ENCODE data around the gene PTPRN2. TPM values are rescaled to one million over a fixed set of nuclear protein-coding genes. Genes with fewer than 3 reads are reported as not detected.
A peak's percentile ranks its signal among the peaks of the same experiment; 100 is the strongest.

Gene PTPRN2
- total and polyA plus RNA-seq, 8 donors: 4.9 to 136 (median 46.8) TPM

DNA sequence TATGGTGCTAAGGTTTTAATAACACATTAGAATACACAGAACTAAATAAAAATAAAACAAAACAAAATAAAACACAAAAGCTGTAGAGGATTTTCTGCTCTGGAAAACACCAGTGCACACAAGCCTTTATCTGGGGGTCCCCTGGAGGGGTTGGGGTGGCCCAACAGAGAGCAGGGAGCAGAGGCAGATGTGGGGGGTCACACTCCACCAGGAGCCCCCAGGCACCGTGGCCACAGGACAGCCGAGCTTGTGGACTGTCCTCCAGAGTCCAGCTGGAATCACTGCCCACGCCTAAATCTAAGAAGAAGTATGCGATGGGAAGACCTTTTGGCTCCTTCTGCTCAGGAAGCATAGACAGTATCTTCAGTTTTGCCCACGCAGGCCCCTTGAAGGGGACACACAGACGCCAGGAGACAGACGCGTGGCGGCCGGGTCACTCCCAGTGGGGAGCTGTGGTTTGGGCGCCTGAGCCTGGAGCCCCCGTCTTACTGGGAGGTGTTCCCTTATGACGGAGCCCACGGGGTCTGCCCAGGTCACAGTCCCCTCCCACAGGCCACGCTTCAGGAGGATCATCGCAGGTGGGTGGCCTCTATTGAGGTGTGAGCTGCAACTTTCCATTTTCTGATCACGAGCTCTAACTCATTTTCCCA, 595.0 kb downstream of the PTPRN2 start:
- TF ChIP-seq POLR2A (IDR thresholded peaks at IDR 0.05): no peak
- TF ChIP-seq, protein P1, sequence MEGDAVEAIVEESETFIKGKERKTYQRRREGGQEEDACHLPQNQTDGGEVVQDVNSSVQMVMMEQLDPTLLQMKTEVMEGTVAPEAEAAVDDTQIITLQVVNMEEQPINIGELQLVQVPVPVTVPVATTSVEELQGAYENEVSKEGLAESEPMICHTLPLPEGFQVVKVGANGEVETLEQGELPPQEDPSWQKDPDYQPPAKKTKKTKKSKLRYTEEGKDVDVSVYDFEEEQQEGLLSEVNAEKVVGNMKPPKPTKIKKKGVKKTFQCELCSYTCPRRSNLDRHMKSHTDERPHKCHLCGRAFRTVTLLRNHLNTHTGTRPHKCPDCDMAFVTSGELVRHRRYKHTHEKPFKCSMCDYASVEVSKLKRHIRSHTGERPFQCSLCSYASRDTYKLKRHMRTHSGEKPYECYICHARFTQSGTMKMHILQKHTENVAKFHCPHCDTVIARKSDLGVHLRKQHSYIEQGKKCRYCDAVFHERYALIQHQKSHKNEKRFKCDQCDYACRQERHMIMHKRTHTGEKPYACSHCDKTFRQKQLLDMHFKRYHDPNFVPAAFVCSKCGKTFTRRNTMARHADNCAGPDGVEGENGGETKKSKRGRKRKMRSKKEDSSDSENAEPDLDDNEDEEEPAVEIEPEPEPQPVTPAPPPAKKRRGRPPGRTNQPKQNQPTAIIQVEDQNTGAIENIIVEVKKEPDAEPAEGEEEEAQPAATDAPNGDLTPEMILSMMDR (IDR thresholded peaks at IDR 0.05): no peak
- no peak for TF ChIP-seq EP300 (IDR thresholded peaks at IDR 0.05)
- TF ChIP-seq POLR2AphosphoS5 (IDR thresholded peaks at IDR 0.05): no peak
- Histone ChIP-seq H3K27ac (no peak overlapping the region), H3K4me1 (no peaks in the 10 kb centered on the region), H3K9me3 (peaks cover 0 to 7% (median 2%) of the 10 kb centered on the region in 4 donors), H3K4me3 (no peak overlapping the region), H3K36me3 (no peaks in the 10 kb centered on the region), H3K27me3 (peaks cover 0 to 3% (median 0%) of the 10 kb centered on the region in 3 donors)
- intact Hi-C loops (cut with DNase I; ENCODE audit: low total_unique reads): no loop called here
- WGBS, 5 donors: 87 to 94% (median 93%) methylated on average over 17 of the region's 17 CpGs
- DNase-seq: no peak

- no peak for DNase-seq
- no peaks in the 10 kb centered on the region for H3K4me1 ChIP-seq
- no peak overlapping the region for H3K4me3 ChIP-seq
- no peak overlapping the region for H3K27ac ChIP-seq
- no peaks in the 10 kb centered on the region for H3K36me3 ChIP-seq
- intact Hi-C loops (cut with DNase I; ENCODE audit: low total_unique reads): no loop called here
- H3K27me3 ChIP-seq: peaks cover 0 to under 1% (median 0%) of the 10 kb centered on the region in 3 donors
- TF ChIP-seq POLR2A (IDR thresholded peaks at IDR 0.05) (no peak), EP300 (IDR thresholded peaks at IDR 0.05) (no peak), POLR2AphosphoS5 (IDR thresholded peaks at IDR 0.05) (no peak)
- TF ChIP-seq, protein P1 (IDR thresholded peaks at IDR 0.05): no peak
- WGBS, 5 donors: 82 to 93% (median 86%) methylated on average over 10 to 11 of the region's 11 CpGs
- H3K9me3 ChIP-seq: peaks cover 0 to 7% (median 2%) of the 10 kb centered on the region in 4 donors
Measured at GRCh38 chr7:157991761-157992160, 595.9 kb downstream of the PTPRN2 start.

GRCh38 chr7:157991351-157991750, 596.3 kb downstream of the PTPRN2 start:
- Histone ChIP-seq H3K4me1 (no peaks in the 10 kb centered on the region), H3K4me3 (no peak overlapping the region), H3K36me3 (no peaks in the 10 kb centered on the region), H3K27ac (no peak overlapping the region), H3K27me3 (no peaks in the 10 kb centered on the region), H3K9me3 (peaks cover 0 to 7% (median 2%) of the 10 kb centered on the region in 4 donors)
- TF ChIP-seq, protein P1 (IDR thresholded peaks at IDR 0.05): no peak
- no peak for TF ChIP-seq POLR2AphosphoS5 (IDR thresholded peaks at IDR 0.05)
- TF ChIP-seq POLR2A (IDR thresholded peaks at IDR 0.05): no peak
- no peak for TF ChIP-seq EP300 (IDR thresholded peaks at IDR 0.05)
- intact Hi-C loops (cut with DNase I; ENCODE audit: low total_unique reads): no loop called here
- 50 to 67% (median 56%) methylated on average over 6 to 9 of the region's 9 CpGs for WGBS, 5 donors
- DNase-seq: peak in 1 of 2 donors; percentile 20

DNA sequence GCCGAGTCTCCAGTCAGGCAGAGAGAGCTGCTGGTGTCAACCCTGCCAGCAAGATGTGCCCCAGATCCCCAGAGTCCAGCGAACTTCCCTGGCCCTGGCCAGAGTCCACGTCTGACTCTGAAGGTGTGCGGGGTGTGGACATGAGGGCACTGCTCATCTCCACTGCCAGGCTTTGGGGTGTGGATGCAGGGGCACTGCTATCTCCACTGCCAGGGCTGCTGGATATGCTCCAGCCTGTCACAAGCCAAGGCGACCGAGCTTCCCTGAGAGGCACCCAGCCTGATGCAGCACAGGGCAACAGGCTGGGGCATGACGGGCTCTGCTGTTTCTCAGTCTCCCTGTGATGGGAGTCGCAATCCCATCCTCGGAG, 596.8 kb downstream of the PTPRN2 start:
- H3K36me3 ChIP-seq: no peaks in the 10 kb centered on the region
- no peak overlapping the region for H3K4me3 ChIP-seq
- H3K27me3 ChIP-seq: no peaks in the 10 kb centered on the region
- no peak for DNase-seq
- WGBS, 5 donors: 69 to 75% (median 74%) methylated on average over 6 to 9 of the region's 9 CpGs
- TF ChIP-seq EP300 (IDR thresholded peaks at IDR 0.05) (no peak), POLR2A (IDR thresholded peaks at IDR 0.05) (no peak), POLR2AphosphoS5 (IDR thresholded peaks at IDR 0.05) (no peak)
- TF ChIP-seq, protein P1 (IDR thresholded peaks at IDR 0.05): no peak
- intact Hi-C loops (cut with DNase I; ENCODE audit: low total_unique reads): no loop called here
- no peak overlapping the region for H3K27ac ChIP-seq
- H3K9me3 ChIP-seq: peaks cover 0 to 4% (median 2%) of the 10 kb centered on the region in 4 donors
- no peaks in the 10 kb centered on the region for H3K4me1 ChIP-seq
